ENCODE measurements around the gene TP53BP2.

DNA sequence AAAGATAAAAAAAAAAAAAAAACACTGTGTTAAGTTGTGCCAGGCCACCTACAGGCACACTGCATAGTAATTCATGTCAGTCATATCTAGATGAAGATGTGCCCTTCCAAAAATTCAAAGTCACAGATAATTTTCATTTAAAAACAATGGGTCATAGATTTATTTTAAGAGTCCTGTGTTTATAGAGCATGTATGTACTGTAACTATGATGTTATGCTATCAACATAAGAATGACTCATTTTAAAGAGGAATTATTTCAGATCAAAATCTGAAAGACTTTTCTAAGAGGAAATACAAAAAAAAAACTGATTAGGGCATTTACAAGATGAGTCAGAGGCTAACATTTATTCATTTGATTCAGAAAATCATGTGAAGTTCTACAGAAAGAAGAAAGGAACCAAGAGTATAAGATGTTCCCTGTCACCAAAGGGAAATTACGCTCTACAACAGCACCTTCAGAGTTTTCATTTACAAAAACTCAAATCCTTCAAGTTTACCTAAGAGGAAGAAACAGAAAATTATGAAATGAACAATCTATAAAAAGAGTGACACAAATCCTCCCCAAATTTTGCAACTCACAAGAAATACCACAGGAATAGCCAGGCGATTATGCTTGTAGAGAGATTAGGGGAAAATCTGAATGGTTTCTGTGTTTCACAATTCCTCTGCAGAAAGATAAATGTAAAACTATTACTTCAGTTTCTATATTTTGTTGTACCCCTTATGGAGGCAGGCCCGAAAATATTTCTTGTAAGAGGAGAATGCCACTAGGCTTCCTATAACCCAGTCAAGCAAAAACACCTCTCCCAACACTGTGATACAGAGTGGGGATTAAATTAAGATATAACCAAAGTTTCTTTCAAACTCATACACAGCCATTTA, 13.8 kb downstream of the TP53BP2 start:
- TF ChIP-seq EZH2 (IDR thresholded peaks at IDR 0.05; ENCODE audit: insufficient read depth, poor library complexity, severe bottlenecking) (no peak), EZH2phosphoT487 (IDR thresholded peaks at IDR 0.05; ENCODE audit: insufficient read depth, low read depth) (no peak)
